Measurements from ENCODE around the gene AP3B1. TPM values are rescaled to one million over a fixed set of nuclear protein-coding genes. Genes with fewer than 3 reads are reported as not detected.
"Not testable (repeated sequence)": the region's sequence is repeated elsewhere in the genome, so short reads cannot be mapped to it uniquely, and the experiment has no call there.

The AP3B1 gene
- total RNA-seq, 6 experiments from 2014 or later, result 11.4 to 17.9 (median 12.9) TPM

DNA sequence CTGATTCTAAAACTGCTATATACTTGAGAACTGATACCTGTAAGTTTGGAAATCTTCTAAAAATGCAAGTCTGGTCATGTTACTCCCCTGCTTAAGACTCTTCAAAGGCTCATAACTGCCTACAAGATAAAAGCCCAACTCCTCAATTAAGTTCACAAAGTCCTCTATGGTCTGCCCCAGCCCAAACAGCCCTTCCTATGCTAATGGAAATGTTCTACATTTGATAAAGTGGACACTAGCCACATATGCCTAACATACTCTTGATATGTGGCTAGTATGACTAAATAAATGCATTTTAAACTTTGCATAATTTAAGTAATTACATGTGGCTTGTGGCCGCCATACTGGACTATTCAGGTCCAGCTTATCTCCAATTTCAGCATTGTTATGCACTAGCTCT, 204.5 kb downstream of the AP3B1 start:
- DNase-seq (no peak), ATAC-seq (no peak)
- 100% methylated on average over 1 of the region's 1 CpG for WGBS (ENCODE audit: insufficient coverage, low coverage, low lambda C conversion rate, missing lambda C conversion rate)
- no peak overlapping the region for H3K4me3 ChIP-seq
- H3K4me1 ChIP-seq, result peaks cover 0 to under 1% (median 0%) of the 10 kb centered on the region in 4 donors
- intact Hi-C loops (cut with DNase I), result no loop called here
- TF ChIP-seq, protein P1, sequence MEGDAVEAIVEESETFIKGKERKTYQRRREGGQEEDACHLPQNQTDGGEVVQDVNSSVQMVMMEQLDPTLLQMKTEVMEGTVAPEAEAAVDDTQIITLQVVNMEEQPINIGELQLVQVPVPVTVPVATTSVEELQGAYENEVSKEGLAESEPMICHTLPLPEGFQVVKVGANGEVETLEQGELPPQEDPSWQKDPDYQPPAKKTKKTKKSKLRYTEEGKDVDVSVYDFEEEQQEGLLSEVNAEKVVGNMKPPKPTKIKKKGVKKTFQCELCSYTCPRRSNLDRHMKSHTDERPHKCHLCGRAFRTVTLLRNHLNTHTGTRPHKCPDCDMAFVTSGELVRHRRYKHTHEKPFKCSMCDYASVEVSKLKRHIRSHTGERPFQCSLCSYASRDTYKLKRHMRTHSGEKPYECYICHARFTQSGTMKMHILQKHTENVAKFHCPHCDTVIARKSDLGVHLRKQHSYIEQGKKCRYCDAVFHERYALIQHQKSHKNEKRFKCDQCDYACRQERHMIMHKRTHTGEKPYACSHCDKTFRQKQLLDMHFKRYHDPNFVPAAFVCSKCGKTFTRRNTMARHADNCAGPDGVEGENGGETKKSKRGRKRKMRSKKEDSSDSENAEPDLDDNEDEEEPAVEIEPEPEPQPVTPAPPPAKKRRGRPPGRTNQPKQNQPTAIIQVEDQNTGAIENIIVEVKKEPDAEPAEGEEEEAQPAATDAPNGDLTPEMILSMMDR (IDR thresholded peaks at IDR 0.05), result no peak
- no peaks in the 10 kb centered on the region for H3K36me3 ChIP-seq
- no peaks in the 10 kb centered on the region for H3K9me3 ChIP-seq
- no peaks in the 10 kb centered on the region for H3K27me3 ChIP-seq
- H3K27ac ChIP-seq, result no peak overlapping the region

DNA sequence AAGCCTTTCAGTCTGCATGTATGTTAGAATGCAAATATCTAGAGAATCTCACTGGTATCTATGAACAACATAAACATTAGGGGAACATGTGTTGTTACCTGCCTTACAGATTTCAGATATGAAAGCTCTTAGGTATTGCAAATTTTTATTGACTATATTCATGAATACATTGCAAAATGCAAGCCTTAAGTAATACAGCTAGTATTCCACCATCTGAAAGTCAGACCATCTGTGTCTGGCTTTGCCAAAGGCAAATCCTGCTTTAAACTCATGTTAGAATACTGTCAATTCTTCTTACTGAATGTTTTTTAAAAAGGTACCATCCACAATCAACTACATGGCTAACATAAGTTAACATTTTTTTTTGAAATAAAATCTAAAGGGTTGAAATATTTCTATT, 215.6 kb downstream of the AP3B1 start:
- Histone ChIP-seq H3K27me3 (no peaks in the 10 kb centered on the region), H3K36me3 (no peaks in the 10 kb centered on the region), H3K9me3 (no peaks in the 10 kb centered on the region), H3K4me1 (no peaks in the 10 kb centered on the region), H3K4me3 (no peak overlapping the region), H3K27ac (no peak overlapping the region)
- ATAC-seq (no peak), DNase-seq (no peak)
- no peak for TF ChIP-seq POLR2A (IDR thresholded peaks at IDR 0.05)
- TF ChIP-seq, protein P1 (IDR thresholded peaks at IDR 0.05), result no peak
- intact Hi-C loops (cut with DNase I), result no loop called here

DNA sequence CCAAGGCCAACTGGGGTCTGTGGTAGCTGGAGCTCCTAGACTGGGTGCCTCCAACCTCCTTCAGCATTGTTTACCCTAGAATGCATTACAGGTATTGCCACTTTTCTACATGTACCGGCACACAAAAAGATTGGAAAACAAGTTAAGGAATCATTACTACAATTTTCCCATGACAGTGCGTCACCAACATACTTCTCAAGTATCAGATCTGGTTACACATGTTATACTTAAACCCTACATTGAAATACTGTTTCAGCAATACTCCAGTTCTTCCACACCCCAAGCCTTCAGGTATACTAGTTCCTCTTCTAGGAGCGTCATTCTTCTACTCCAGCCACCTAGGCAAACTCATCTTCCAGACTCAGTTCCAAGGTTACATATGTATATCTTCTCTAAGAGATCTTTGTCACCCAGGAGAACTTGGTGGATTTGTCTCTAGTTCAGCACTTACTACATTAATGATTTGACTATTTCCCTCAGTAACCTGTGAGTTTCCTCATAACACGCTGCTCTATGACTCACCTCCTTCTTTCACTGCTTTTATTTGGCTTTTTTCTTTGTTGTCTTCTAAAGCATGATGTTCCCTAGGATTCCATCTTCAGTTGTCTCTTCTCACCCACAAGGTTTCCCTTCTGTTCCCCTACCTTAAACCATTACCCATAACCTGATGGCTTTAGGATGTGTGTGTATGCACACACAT, 217.0 kb downstream of the AP3B1 start:
- ATAC-seq (no peak), DNase-seq (no peak)
- Histone ChIP-seq H3K9me3 (no peaks in the 10 kb centered on the region), H3K4me3 (no peak overlapping the region), H3K27ac (no peak overlapping the region), H3K4me1 (no peaks in the 10 kb centered on the region), H3K27me3 (no peaks in the 10 kb centered on the region), H3K36me3 (no peaks in the 10 kb centered on the region)
- intact Hi-C loops (cut with DNase I), result no loop called here
- no peak for TF ChIP-seq POLR2A (IDR thresholded peaks at IDR 0.05)
- TF ChIP-seq, protein P1 (IDR thresholded peaks at IDR 0.05), result no peak
- 98% methylated on average over 4 of the region's 4 CpGs for WGBS (ENCODE audit: insufficient coverage, low coverage, low lambda C conversion rate, missing lambda C conversion rate)

DNA sequence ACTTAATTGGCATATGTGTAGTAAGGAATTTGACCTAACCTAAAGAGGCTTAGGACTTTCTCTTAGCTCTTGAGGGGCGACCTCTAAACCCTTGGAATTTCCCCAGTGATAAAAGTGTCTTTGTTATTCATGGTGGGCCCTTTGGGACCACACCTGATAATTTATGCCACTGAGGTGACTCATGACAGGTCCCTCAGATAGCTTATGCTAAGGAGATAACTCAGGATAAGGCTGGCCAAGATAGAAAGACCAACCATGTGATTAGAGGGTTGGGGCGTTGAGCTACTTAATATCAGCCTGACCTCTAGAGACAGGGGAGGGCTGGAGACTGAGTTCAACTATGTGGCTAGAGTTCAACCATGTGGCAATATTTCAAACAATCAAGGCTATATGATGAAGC, 218.1 kb downstream of the AP3B1 start:
- TF ChIP-seq, protein P1 (IDR thresholded peaks at IDR 0.05), result no peak
- no peak for TF ChIP-seq POLR2A (IDR thresholded peaks at IDR 0.05)
- DNase-seq (no peak), ATAC-seq (no peak)
- Histone ChIP-seq H3K36me3 (no peaks in the 10 kb centered on the region), H3K4me3 (no peak overlapping the region), H3K4me1 (no peaks in the 10 kb centered on the region), H3K27me3 (no peaks in the 10 kb centered on the region), H3K27ac (no peak overlapping the region), H3K9me3 (no peaks in the 10 kb centered on the region)
- 100% methylated on average over 1 of the region's 2 CpGs for WGBS (ENCODE audit: insufficient coverage, low coverage, low lambda C conversion rate, missing lambda C conversion rate)
- intact Hi-C loops (cut with DNase I), result no loop called here

DNA sequence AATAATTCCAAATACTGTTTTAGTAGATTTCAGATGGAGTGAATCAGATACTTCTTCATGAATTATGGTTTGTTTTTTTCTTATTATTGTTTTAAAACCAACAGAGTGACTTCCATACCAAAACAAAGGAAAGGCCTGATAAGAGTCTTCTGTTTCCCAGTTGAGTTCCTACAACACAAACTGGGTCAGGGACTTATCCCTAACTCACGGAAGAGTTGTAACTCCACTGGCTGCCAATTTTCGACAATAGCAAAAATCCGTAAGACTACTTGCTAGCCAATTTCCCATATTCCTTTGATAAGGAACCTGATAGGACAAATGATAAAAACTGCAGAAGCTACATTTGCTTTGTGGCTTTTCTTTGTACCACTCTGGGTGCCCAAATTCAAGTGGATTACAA, 219.2 kb downstream of the AP3B1 start:
- Histone ChIP-seq H3K4me3 (no peak overlapping the region), H3K9me3 (no peaks in the 10 kb centered on the region), H3K27ac (no peak overlapping the region), H3K27me3 (no peaks in the 10 kb centered on the region), H3K36me3 (no peaks in the 10 kb centered on the region), H3K4me1 (no peaks in the 10 kb centered on the region)
- no peak for ATAC-seq
- DNase-seq, result no peak
- intact Hi-C loops (cut with DNase I), result no loop called here
- 67% methylated on average over 3 of the region's 3 CpGs for WGBS (ENCODE audit: insufficient coverage, low coverage, low lambda C conversion rate, missing lambda C conversion rate)
- no peak for TF ChIP-seq POLR2A (IDR thresholded peaks at IDR 0.05)
- TF ChIP-seq, protein P1 (IDR thresholded peaks at IDR 0.05), result no peak

DNA sequence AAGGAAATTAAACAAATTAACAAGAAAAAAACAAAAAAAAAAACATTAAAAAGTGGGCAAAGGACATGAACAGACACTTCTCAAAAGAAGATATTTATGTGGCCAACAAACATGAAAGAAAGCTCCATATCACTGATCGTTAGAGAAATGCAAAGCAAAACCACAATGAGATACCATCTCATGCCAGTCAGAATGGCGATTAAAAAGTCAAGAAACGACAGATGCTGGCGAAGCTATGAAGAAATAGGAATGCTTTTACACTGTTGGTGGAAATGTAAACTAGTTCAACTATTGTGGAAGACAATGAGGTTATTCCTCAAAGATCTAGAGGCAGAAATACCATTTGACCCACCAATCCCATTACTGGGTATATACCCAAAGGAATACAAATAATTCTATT, 223.8 kb downstream of the AP3B1 start:
- H3K27ac ChIP-seq; ATAC-seq; H3K4me3 ChIP-seq; H3K4me1 ChIP-seq; H3K27me3 ChIP-seq; intact Hi-C loops (cut with DNase I); DNase-seq; H3K36me3 ChIP-seq; H3K9me3 ChIP-seq: not testable (repeated sequence)
- WGBS (ENCODE audit: insufficient coverage, low coverage, low lambda C conversion rate, missing lambda C conversion rate), result 85% methylated on average over 4 of the region's 4 CpGs

DNA sequence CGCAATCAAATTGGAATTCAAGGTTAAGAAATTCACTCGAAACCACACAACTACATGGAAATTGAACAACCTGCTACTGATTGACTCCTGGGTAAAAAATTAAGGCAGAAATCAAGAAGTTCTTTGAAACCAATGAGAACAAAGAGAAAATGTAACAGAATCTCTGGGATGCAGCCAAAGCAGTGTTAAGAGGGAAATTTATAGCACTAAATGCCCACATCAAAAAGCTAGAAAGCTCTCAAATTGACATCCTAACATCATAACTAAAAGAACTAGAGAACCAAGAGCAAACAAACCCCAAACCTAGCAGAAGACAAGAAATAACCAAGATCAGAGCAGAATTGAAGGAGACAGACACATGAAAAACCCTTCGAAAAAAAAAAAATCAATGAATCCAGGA, 226.9 kb downstream of the AP3B1 start:
- 95% methylated on average over 2 of the region's 3 CpGs for WGBS (ENCODE audit: insufficient coverage, low coverage, low lambda C conversion rate, missing lambda C conversion rate)
- H3K27me3 ChIP-seq; intact Hi-C loops (cut with DNase I); H3K27ac ChIP-seq; ATAC-seq; H3K36me3 ChIP-seq; DNase-seq; H3K4me3 ChIP-seq; H3K4me1 ChIP-seq; H3K9me3 ChIP-seq: not testable (repeated sequence)
